Jurkat, Clone E6-1 (cell line): Measurements from ENCODE around the gene TTLL5.

Experiments used
- DNase-seq: peaks from one replicate; pipeline ENCODE4 v3.0.0-alpha.2; 2011; ENCODE audit warnings: low read depth, low spot score
- H3K4me3 ChIP-seq: 2 replicates; pipeline ENCODE4 v1.5.1; 2011; ENCODE audit warnings: mild to moderate bottlenecking, low read length, control low read depth, moderate library complexity

The TTLL5 gene

DNA sequence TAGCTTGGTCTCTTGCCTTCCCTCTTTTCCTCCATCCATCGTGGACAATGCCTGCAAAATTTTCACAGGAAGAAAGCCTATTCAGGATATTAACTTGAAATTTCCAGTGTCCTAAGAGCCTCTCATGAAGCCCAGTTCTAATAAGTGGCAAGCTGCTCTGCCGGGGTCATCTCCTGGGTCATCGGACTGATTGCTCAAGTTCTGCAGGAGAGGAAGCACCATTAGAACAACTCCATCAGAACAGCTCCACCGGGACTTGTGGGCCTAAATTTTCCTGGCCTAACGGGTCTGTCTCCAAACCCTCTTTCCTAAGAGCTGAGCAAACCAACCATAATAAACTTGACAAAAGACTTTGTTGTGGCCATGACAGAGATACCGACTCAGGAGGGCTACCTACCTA, 14.3 kb upstream of the TTLL5 start:
- DNase-seq: no peak
- no peak overlapping the region for H3K4me3 ChIP-seq

DNA sequence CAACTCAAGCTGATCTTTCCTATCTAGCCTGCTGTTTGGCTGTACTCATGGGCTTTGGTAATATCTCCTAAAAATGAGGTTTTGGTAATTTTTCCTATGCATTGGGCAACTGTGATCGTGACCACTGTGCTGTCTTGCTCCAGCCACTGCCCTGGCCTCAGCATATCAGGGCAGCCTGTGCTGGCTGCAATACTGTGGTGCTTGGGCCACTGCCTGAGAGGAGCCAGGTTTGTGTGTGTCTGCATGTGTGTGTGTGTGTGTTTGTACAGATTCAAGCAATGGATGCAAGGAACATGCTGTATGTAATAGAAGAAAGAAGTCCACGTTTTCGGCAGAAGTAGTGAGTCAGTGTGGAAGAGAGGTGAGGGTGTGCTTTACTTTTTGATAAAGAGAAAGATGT, 13.4 kb upstream of the TTLL5 start:
- DNase-seq: no peak
- H3K4me3 ChIP-seq: no peak overlapping the region

DNA sequence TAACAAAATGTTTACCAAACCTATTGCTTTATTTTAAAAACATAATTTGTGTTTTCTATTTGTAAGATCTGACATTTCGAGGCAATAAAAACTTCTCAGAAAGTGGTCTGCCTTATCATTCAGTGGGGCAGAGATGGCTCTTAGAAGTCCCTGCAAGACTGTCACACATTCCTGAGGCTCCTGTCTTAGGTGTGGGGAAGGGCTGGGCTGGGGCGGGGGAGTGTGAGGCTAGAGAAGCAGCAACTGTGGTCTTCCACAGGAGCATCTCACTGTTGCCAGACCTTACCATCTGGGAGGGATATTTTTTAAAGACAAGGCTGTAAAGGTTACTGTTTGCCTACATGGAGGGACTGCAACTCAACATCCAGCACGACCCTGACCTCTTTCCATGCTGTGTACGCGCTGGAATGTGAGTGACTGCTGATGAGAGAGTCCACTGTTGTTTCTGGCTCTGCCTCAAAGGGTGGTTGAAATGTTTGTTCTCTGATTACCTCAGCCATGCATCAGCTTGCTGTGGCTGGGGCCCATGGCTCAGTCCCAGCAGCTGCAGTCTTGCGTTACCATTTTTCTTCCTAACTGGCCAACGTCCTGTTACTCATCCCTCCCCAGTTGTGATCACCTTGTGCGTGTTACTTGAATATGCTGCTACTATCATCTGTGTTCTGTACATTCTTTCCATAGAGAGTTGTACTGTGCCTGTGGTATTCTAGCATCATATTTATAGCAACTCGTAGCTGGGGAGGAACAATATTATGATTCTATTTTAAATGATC, 12.8 kb upstream of the TTLL5 start:
- no peak overlapping the region for H3K4me3 ChIP-seq
- DNase-seq: no peak

DNA sequence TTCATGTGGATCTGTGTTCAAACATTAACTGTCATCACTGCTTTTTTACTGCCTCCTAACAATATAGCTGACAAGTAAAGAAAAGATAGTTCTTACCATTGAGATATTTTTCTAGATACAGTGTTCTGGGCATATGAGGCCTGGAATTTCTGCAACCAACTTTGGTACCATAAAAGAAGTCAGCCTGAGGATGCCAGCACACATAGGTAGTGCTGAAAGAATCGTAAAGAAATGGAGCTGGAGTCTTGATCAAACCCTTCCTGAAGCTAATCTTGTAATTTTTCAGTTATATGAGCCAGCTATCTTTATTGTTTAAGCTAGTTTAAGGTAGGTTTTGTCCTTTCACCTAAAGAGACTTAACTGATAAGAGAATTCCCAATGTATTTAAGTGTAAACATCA, 11.7 kb upstream of the TTLL5 start:
- H3K4me3 ChIP-seq: no peak overlapping the region
- no peak for DNase-seq

DNA sequence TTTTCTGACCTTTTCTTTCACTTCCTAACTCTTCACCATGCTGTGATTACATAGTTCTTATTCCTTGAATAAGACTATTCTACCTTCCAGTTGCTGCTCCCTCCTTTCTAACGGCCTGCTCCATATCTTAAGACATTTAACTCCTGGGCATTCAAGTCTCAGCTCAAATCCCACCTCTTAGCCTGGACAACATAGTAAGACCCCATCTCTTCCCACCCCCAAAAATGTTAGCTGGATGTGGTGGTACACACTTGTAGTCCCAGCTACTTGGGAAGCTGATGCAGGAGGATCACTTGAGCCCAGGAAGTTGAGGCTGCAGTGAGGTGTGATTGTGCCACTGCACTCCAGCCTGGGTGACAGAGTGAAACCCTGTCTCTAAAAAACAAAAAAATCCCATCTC, 11.3 kb upstream of the TTLL5 start:
- no peak overlapping the region for H3K4me3 ChIP-seq
- DNase-seq: no peak

DNA sequence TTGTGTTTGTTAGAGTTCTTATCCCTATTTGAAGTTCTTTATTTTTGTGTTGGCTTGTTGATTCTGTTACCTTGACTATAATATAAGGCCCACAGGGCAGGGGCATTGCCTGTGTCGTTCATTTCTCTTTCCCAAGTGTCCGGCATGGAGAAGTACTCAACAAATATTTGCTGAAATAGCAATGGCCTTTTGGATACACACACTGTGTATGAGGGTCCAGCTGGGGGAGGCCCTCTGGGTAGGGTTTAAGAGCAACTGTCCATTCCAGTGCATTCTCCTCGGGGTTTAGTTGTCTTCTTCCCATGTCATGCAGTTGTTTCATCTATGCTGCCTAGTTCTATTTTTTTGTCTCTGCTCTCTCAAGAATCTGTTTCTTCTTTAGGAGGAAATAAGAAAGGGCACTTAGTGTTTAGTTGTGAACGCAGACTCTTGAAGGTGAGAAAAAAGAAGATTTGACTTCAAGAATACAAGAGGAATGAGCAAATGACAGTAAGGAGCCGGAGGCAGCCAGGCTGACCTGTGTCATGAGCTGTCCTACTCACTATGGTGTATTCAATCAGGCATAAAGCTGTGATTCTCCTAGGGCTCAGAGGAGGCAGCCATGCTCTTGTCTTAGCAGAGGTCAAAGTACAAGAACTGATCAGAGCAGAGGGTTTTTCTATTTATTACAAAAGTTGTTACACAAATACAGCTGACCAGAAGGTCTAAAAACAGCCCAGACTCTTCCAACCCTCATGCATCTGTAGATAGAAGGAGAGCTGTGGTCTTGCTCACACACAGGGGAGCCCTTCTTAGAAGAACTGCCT, 10.6 kb upstream of the TTLL5 start:
- no peak for DNase-seq
- H3K4me3 ChIP-seq: no peak overlapping the region

DNA sequence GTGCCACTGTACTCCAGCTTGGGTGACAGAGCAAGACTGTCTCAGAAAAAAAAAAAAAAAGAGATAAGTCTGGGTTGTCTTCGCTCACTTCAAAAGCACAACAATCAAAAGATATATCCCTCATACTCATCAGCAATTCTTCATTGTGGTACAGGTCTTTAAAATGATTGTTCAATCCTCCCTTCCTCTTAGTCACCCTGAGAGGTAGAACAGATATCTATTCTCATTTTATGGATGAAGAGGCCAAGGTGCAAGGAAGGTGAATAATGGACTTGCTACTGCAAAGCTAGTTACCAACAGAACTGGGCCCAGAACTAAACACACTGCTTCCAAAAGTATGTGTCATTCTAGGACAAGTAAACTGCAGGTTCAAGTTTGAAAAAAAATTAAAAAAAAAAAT, 7.5 kb upstream of the TTLL5 start:
- no peak overlapping the region for H3K4me3 ChIP-seq
- DNase-seq: no peak

DNA sequence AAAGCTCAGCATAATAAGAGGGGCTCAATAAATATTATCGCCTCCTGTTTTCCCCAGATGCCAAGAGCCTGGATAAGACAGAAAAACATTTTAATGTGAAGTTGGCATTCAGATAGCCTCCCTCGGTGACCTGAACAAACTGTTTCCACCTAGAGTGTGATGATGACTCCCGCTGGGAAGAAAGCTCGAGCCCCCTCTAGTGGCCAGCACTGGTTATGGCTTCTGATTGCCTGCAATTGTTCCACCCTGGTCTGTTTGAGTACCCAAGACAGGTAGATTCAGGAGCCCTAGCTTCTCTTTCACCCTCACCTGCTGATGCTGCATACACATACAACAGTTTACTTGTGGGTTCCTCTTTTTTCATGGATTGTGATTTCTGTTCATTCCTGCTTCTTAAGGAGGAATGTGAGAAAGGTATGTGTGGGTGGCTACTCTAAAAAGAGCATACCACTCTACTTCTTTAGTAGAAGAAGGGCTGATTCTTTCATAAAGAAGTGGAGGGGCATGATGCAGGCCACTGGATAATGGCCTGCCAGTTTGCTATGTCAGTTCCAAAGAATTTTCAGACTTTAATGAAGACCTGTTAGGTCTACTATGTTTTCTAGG, 6.8 kb upstream of the TTLL5 start:
- H3K4me3 ChIP-seq: no peak overlapping the region
- peak; percentile 49 for DNase-seq

DNA sequence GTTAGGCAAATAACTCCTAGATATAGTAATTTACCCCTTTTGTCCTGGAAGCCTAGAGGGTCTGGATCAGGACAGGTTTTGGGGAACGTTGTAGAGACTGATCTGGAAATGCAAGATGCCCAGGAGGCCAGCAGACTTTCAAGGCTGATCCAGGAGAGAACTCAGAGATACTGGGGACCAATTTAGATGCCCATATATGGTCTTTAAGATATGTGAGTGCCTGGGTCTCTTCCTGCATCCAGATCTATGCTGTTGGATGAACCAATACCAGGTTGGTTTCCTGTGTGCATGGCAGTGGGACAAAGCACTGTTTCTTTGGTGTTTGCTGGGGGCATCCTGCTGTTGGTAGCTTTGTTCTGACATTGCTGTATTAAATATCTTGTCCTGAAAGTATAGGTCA, 5.8 kb upstream of the TTLL5 start:
- DNase-seq: no peak
- H3K4me3 ChIP-seq: no peak overlapping the region

DNA sequence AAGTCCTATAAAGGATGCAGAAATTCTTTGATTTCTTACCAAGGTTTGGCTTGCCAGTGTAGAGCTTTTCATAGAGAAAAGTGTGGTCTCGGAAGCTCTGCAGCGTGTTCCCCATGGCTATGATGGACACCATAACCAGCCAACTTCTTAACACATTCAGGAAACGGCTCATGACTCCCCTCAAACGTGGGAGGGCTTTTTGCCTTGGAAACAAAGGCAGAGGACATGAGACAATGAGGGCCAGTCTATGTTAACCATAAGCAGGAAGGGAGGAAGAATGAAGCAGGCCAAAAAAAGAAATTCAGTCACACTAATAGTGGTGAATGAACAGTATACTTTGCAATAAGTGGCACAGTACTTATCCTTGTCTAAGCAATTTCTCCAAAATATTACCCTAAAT, 3.7 kb upstream of the TTLL5 start:
- no peak overlapping the region for H3K4me3 ChIP-seq
- no peak for DNase-seq

DNA sequence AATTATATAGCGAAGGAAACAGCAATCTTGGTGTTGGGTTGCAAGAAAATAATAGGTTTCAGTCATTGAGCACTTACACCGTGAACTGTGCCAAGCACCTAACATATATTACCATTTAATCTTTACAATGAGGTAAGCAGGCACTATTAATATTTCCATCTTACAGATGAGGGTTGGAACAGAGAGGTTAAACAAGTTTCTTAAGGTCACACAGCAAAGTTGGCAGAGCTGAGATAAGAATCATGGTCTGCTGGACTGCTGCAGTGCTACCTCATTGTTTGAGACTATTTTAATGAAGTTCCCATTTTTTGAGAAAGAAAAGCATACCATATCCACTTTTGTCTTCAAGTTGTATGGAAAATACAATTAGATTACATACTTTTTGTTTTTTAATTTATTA, 2.1 kb upstream of the TTLL5 start:
- DNase-seq: no peak
- no peak overlapping the region for H3K4me3 ChIP-seq

DNA sequence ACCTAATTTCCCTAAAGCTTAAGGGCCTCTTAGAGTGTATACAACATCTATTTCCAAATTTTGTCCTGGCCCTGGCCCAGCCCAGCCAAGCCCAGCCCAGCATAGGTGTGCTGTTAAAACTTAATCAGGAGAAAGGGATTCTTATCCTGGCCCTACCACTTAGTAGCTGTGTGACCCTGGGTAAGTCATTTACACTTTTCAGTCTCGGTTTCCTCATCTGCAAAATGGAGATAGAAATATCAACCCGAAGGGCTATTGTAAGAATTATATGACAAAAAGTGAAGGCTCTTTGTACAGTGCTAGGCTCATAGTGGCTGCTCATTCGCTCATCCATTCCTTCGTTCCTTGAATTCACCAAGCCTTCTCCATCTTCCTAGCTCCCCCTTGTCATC, 812 bp upstream of the TTLL5 start:
- DNase-seq: no peak
- peak overlapping the region; percentile 97 for H3K4me3 ChIP-seq

DNA sequence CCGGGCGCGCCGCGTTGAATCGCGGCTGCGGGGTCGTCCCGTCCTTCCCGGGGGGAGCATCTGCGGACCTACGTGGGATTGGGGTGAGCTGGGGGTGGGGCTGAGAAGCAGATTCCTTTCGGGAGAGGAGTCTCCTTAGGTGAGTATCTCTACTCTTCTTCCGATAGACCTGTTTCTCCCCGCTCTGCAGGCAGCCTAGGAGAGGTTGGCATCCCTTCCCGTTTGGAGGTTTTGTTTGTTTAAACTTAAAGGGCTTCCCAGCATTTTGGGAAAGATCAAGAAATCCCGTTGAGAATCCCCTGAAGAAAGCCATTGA, 411 bp downstream of the TTLL5 start:
- DNase-seq: no peak
- peak overlapping the region; percentile 97 for H3K4me3 ChIP-seq

DNA sequence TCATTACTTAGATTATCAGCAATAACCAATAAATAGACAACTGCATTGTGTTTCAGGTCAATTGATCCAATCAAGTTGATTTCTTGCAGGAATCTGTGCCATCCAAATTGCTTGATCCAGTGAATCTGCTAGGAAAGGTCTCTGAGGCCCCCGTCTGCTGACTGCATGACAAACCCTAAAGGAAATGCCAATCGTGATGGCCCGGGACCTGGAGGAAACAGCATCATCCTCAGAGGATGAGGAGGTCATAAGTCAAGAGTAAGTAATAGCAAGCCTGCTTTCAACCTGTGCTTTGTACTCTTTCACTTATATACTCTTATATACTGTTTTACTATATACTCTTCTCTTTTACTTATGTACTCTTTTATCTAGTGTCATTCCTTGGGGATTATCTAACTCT, 1.9 kb downstream of the TTLL5 start:
- no peak overlapping the region for H3K4me3 ChIP-seq
- no peak for DNase-seq

DNA sequence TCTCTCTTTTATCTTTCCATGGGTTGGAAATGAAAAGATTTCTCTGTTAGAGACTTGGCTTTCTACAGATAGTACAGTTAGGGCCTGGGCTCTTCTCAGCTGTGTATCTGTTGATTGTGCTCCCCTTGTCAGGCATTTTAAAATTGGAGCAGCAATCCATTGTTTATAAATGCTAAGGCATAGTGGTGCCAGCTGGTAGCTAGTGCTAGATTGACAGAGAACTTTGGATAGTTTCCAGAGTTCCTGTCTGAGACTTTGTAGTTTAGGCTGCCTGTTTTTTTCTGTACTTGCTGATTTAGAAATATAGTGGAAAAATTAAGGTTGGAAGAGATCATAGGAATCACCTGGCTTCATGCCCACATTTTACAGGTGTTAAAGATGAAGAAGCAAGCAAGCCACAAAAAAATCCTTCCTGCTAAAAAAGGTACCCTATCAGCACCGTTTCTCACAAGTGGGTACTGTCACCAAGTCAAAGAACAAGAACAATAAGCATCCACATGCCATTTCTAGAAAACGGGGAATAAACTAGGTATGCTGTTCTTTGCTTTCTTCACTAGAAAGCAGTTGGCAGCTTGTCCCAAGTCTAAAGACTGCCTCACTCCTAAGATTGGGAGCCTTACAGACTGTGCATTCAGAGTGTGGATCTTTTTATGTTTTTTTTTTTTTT, 6.2 kb downstream of the TTLL5 start:
- DNase-seq: no peak

DNA sequence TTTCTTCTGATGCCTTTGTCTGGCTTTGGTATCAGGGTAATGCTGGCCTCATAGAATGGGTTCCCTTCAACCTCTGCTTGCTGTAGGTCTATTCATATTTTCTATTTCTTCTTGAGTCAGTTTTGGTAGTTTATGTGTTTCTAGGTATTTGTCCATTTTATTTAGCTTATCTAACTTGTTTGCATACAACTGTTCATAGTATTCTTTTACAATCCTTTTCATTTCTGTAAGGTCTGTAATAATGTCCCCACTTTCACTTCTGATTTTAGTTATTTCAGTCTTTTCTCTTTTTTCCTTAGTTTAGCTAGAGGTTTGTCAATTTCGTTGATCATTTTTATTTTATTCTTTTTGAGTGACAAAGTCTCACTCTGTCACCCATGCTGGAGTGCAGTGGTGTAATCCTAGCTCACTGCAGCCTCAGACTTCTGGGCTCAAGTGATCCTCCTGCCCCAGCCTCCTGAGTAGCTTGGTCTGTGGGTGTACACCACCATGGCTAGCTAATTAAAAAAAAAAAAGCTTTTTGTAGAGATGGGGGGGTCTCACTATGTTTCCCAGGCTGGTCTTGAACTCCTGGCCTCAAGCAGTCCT, 11.7 kb downstream of the TTLL5 start:
- no peak for DNase-seq
- H3K4me3 ChIP-seq: no peak overlapping the region

More for the DNA sequence above, 6.2 kb downstream of the TTLL5 start:
- no peak overlapping the region for H3K4me3 ChIP-seq

DNA sequence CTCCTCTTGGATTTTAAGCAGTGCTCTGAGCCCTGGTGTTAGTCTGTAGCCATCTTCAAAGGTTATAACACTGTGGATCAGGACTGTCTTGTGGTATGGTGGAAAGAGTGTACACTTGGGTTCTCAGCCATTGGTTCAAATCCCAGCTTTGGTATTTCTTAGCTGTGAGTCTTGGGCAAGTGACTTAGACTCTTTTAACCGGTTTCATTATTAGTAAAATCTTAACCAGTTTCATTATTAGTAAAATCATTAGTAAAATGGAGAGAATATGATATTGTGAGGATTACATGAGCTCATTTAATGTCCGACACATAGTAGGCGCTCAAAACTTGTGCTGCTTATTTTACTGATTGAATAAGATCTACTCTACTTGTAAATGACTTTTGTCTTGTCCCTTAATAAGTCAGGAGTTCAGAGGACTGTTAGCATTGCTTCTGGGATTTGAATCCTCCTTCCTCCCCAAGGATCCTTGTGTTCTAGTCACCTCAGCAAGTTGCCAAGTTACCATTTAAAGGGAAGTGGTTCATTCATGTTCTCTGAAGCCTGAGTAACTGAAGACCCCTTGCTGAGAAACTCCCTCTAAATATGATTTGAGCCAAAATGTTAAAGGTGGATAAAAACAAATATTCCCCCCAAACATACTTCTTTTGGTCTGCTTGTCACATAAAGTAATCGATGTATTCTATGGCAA, 12.4 kb downstream of the TTLL5 start:
- DNase-seq: no peak
- no peak overlapping the region for H3K4me3 ChIP-seq

DNA sequence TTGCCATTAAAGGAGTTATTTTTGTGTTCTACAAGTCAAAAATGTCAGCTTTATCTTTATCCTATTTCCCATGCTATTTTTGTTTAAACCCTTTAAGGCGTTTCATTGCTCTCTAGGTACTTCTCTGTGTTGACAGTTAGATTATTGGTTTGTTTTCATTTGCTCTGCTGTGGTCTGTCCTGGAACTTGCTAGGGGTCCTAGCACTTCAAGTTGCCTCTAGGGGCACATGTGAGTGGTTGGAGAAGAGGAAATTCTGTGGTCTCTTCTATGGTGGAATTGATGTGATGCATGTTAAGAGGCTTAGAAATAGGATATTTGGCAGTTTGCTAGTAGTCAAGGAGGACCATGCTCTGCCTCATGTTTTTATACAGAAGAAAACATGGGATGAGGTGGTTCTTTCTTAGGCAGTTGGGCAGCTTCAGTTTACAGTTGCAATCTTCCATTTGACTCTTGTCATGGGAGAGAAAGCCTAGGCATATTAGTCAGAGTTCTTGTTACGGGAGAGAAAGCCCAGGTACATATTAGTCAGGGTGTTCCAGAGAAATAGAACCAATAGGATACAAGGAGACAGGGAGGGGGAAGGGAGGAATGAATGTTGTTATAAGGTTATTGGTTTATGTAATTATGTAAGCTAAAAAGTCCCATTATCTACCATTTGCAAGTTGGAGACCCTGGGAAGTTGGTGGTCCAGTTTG, 14.4 kb downstream of the TTLL5 start:
- DNase-seq: peak; percentile 70

DNA sequence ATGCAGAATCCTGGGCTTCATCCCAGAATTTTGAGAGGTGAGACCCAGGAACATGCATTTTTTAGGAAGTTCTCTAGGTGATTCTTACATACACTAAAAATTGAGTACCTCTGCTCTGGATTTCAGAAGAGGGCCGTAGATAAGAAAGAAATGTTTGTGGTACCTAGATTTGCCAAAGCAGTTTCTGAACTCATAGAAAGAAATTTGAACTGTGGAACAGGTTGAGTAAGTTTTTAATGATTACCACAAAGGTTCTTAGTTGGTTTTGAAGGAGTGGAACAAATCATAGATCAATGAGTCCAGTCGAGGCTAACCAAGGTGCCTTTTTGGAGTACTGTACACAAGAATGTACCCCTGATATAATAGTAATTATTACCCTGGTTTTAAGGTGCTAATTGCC, 24.9 kb downstream of the TTLL5 start:
- DNase-seq: no peak
- no peak overlapping the region for H3K4me3 ChIP-seq

More for the DNA sequence above, 14.4 kb downstream of the TTLL5 start:
- no peak overlapping the region for H3K4me3 ChIP-seq
